ENCODE measurements around the gene ZMIZ1. TPM values are rescaled to one million over a fixed set of nuclear protein-coding genes. Genes with fewer than 3 reads are reported as not detected.

Gene ZMIZ1
- total RNA-seq, 4 donors from 2014 or later: 22.7 to 37.5 (median 31.7) TPM

DNA sequence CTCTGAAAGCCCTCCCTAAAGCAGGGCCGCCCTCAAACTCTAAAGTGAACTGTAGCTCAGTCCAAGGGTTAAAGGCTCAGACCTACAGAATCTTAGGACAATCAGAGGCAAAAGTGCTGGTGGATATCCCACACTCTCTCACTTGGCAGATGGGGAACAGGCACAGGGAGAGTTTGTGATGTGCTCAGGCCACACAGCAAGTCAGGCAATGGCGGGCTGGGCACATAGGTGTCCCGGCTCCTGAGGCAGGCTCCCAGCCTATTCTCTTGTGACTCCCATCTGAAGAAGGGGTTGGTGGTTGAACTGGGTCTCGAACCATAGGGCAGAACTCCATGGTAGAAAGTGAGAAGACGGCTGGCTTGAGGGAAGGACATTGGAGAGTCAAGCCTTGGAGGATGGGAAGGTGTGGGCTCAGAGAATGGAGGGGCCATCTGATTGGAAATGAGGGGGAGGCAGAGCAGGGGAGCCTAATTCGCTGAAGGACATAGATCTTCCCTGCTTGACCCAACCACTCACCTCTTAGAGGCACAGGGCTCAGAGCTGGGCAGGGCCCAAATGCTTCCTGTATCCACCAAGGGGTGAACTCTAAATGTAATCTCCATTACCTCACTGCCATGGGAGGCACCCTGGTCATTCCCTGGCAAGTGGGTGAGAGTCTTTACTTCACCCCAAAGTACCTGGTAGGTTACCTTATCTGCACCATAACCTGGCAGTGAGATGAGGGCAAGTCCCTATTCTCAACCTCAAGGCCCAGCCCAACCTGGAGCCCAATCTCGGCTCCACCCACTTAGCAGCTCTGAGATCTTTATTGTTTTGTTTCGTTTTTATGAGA is 4.9 kb upstream of the ZMIZ1 start:
- peaks cover 0 to 5% of the 10 kb centered on the region in 2 donors for H3K4me1 ChIP-seq
- H3K27ac ChIP-seq: no peak overlapping the region
- no peak overlapping the region for H3K4me3 ChIP-seq
- intact Hi-C loops (cut with DNase I; ENCODE audit: low total_unique reads) (loop anchor here (10.0 kb wide), 1 partner anchor 1029 kb away; the partner anchor contains the start of gene RPS24), in situ Hi-C loops (cut with MboI; ENCODE audit: low sequenced_read_pairs in 4 of 4) (no loop called here)
- TF ChIP-seq POLR2A (IDR thresholded peaks at IDR 0.05): no peak
- TF ChIP-seq, protein P1, sequence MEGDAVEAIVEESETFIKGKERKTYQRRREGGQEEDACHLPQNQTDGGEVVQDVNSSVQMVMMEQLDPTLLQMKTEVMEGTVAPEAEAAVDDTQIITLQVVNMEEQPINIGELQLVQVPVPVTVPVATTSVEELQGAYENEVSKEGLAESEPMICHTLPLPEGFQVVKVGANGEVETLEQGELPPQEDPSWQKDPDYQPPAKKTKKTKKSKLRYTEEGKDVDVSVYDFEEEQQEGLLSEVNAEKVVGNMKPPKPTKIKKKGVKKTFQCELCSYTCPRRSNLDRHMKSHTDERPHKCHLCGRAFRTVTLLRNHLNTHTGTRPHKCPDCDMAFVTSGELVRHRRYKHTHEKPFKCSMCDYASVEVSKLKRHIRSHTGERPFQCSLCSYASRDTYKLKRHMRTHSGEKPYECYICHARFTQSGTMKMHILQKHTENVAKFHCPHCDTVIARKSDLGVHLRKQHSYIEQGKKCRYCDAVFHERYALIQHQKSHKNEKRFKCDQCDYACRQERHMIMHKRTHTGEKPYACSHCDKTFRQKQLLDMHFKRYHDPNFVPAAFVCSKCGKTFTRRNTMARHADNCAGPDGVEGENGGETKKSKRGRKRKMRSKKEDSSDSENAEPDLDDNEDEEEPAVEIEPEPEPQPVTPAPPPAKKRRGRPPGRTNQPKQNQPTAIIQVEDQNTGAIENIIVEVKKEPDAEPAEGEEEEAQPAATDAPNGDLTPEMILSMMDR (IDR thresholded peaks at IDR 0.05 in 4 of 5, conservative IDR thresholded peaks at IDR 0.05 in 1 of 5): no peak
- H3K27me3 ChIP-seq: no peaks in the 10 kb centered on the region
- no peaks in the 10 kb centered on the region for H3K36me3 ChIP-seq
- DNase-seq (no peak), ATAC-seq (no peak)
- no peaks in the 10 kb centered on the region for H3K9me3 ChIP-seq

DNA sequence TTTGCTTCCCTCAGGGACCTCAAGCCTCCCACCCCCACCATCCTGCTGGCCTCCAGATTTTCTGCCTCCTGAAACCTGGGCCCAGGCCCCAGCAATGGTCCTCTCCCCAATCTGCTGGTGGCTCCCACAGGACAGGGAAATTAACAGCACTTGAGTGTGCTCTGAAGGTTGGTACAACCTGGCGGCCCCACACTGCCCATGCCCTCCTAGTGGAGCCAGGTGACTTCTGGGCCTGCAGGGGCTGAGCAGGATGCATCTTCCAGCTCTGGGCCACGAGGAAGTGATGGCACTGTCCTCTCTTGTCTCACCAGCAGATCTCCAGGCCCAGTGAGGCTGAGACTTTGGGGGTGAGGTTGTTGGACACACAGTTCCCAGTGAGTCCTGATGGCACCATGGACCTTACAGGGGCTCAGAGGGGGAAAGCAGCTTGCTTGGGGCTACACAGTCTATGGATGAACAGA is 3.6 kb upstream of the ZMIZ1 start:
- Histone ChIP-seq H3K9me3 (no peaks in the 10 kb centered on the region), H3K27me3 (no peaks in the 10 kb centered on the region), H3K27ac (no peak overlapping the region), H3K4me3 (no peak overlapping the region), H3K36me3 (no peaks in the 10 kb centered on the region), H3K4me1 (peaks cover 0 to 5% of the 10 kb centered on the region in 2 donors)
- ATAC-seq (no peak), DNase-seq (no peak)
- TF ChIP-seq, protein P1 (IDR thresholded peaks at IDR 0.05 in 4 of 5, conservative IDR thresholded peaks at IDR 0.05 in 1 of 5): no peak
- TF ChIP-seq POLR2A (IDR thresholded peaks at IDR 0.05): no peak
- in situ Hi-C loops (cut with MboI; ENCODE audit: low sequenced_read_pairs in 4 of 4) (no loop called here), intact Hi-C loops (cut with DNase I; ENCODE audit: low total_unique reads) (loop anchor here (10.0 kb wide), 1 partner anchor 1030 kb away; the partner anchor contains the start of gene RPS24)

DNA sequence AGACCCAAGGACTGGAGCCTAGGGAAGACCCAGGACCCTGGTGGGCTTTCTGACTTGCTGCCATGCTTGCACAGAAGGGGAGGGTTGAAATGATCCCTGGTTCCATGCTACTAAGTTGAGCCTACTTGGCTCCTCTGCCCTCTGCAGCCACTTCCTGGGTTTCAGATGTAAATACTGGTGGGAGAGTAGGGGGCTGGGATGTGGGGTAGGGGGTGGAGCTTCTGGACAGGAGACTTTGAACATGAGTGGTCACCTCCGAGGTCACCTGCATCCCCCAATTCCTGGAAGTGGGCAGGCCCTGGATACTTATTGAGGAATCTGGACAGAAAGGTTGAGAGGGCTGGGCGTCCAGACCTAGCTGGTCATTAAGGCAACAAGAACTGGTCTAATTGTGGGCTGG is 2.9 kb upstream of the ZMIZ1 start:
- TF ChIP-seq POLR2A (IDR thresholded peaks at IDR 0.05): no peak
- TF ChIP-seq, protein P1 (IDR thresholded peaks at IDR 0.05 in 4 of 5, conservative IDR thresholded peaks at IDR 0.05 in 1 of 5): no peak
- Histone ChIP-seq H3K4me3 (no peak overlapping the region), H3K4me1 (peaks cover 0 to 5% of the 10 kb centered on the region in 2 donors), H3K27me3 (no peaks in the 10 kb centered on the region), H3K36me3 (no peaks in the 10 kb centered on the region), H3K27ac (no peak overlapping the region), H3K9me3 (no peaks in the 10 kb centered on the region)
- no peak for ATAC-seq
- in situ Hi-C loops (cut with MboI; ENCODE audit: low sequenced_read_pairs in 4 of 4): no loop called here
- DNase-seq: no peak
- intact Hi-C loops (cut with DNase I; ENCODE audit: low total_unique reads): loop anchor here (2.0 to 10.0 kb wide), 2 partner anchors 101 to 1031 kb away; partner anchors contain the start of gene RPS24

DNA sequence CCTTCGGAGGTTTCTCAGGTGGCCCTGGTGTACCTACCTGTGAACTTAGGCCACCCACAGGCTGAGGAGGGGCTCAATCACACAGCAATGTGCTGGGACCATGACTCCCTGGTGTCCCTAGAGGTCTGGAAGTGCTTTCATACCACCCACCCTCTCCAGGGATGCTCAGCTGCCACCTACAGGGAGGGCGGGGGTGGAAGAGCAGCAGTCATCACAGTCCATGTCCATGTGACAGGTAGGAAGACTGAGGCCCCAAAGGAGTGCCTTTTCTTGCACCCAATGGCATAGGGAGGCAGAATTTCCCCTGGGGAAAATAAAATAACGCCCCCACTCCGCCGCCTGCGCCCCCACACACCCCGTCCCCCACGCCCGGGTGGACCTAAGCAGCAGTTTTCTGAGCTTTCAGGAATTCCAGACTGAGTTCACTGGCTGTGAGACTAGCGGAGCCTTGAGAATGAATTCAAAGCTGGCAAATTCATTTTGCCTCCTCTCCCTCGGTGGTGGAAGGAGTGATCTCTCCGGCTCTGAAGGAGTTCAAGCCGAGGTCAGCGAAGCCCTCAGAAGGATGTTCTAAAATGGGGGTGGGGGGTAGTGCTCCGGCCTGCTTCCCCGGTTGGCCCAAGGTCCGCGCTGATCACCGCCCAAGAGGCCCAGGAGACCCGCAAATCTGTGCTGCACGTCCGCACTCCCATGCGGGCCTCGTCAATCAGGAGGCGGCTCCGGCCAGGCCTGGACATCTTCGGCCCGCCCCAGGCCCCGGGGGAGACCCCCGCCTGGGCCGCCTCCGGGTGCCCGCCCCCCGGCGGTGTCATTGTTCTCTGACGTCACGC is 2.1 kb upstream of the ZMIZ1 start:
- H3K27me3 ChIP-seq: no peaks in the 10 kb centered on the region
- H3K9me3 ChIP-seq: no peaks in the 10 kb centered on the region
- peaks cover 4 to 8% of the 10 kb centered on the region in 2 donors for H3K4me1 ChIP-seq
- H3K36me3 ChIP-seq: no peaks in the 10 kb centered on the region
- ATAC-seq: no peak
- intact Hi-C loops (cut with DNase I; ENCODE audit: low total_unique reads) (loop anchor here (1.0 to 10.0 kb wide), 3 partner anchors 102 to 1032 kb away; partner anchors contain the start of gene RPS24), in situ Hi-C loops (cut with MboI; ENCODE audit: low sequenced_read_pairs in 4 of 4) (no loop called here)
- peak overlapping the region; percentile 62 to 88 (median 80) for H3K4me3 ChIP-seq
- H3K27ac ChIP-seq: peak overlapping the region; percentile 93 to 100 (median 98)
- peak in 1 of 2 donors; percentile 61 for DNase-seq
- TF ChIP-seq POLR2A (IDR thresholded peaks at IDR 0.05): no peak
- TF ChIP-seq, protein P1 (IDR thresholded peaks at IDR 0.05 in 4 of 5, conservative IDR thresholded peaks at IDR 0.05 in 1 of 5): peak in 3 of 5 experiments; percentile 25 to 46 (median 35)

Measured in gastrocnemius medialis (tissue), 4 donors.